Liver (tissue), 9 donors: ENCODE data around the gene KCTD16. TPM values are rescaled to one million over a fixed set of nuclear protein-coding genes. Genes with fewer than 3 reads are reported as not detected.

Experiments
- DNase-seq: peaks from one replicate; pipeline ENCODE4 v3.0.0-alpha.2; 2017; ENCODE audit warnings: low spot score
- H3K27ac ChIP-seq, 2 donors: one replicate each; pipeline ENCODE4 v1.7.0; 2013; ENCODE audit warnings: inconsistent platforms in 2 of 2, low read length in 2 of 2, control low read depth in 1 of 2, low read depth in 1 of 2, mild to moderate bottlenecking in 1 of 2
- H3K27me3 ChIP-seq, 4 donors: one replicate each; pipeline versions ENCODE4 v1.6.1 to v1.7.0; 2013; ENCODE audit warnings: low read length in 3 of 4, inconsistent platforms in 1 of 4, mild to moderate bottlenecking in 1 of 4, moderate library complexity in 1 of 4; ENCODE audit not compliant: control insufficient read depth in 4 of 4, insufficient read depth in 4 of 4
- H3K36me3 ChIP-seq, 4 donors: one replicate each; pipeline versions ENCODE4 v1.6.1 to v1.7.0; 2013; ENCODE audit warnings: low read length in 3 of 4, mild to moderate bottlenecking in 3 of 4, low read depth in 1 of 4, moderate library complexity in 1 of 4; ENCODE audit not compliant: control insufficient read depth in 4 of 4, insufficient read depth in 3 of 4
- H3K4me1 ChIP-seq, 4 donors: one replicate each; pipeline versions ENCODE4 v1.6.1 to v1.7.0; 2013; ENCODE audit warnings: low read length in 3 of 4, mild to moderate bottlenecking in 3 of 4, moderate library complexity in 1 of 4; ENCODE audit not compliant: control insufficient read depth in 4 of 4, insufficient read depth in 4 of 4
- H3K4me3 ChIP-seq, 3 donors: one replicate each; pipeline versions ENCODE4 v1.6.1 to v1.7.0; 2013; ENCODE audit warnings: low read length in 3 of 3, control low read depth in 1 of 3, low read depth in 1 of 3, mild to moderate bottlenecking in 1 of 3
- H3K9ac ChIP-seq, 2 donors: one replicate each; pipeline ENCODE4 v1.7.0; 2013; ENCODE audit warnings: low read length in 2 of 2, mild to moderate bottlenecking in 2 of 2, moderate library complexity in 2 of 2, control low read depth in 1 of 2, low read depth in 1 of 2
- H3K9me3 ChIP-seq, 4 donors: one replicate each; pipeline versions ENCODE4 v1.6.1 to v1.7.0; 2013; ENCODE audit warnings: low read length in 3 of 4; ENCODE audit not compliant: control insufficient read depth in 4 of 4
- ATF3 ChIP-seq: IDR thresholded peaks from 2 replicates; pipeline ENCODE4 v1.6.1; 2016; ENCODE audit warnings: antibody characterized with exemption
- CTCF ChIP-seq: fragments of 150-350 bp; IDR thresholded peaks from 2 replicates; pipeline ENCODE4 v1.5.1; 2017; ENCODE audit warnings: improper control_type of control experiment, low read depth, low read length; ENCODE audit not compliant: missing input control
- EGR1 ChIP-seq, 2 donors: IDR thresholded peaks; 2 replicates each; pipeline ENCODE4 v1.6.1; 2016 to 2018; ENCODE audit warnings: antibody characterized with exemption in 2 of 2, low read depth in 2 of 2
- FOXA1 ChIP-seq: IDR thresholded peaks from 2 replicates; pipeline ENCODE4 v1.6.1; 2016; ENCODE audit warnings: antibody characterized with exemption
- FOXA2 ChIP-seq: IDR thresholded peaks from 2 replicates; pipeline ENCODE4 v1.6.1; 2016; ENCODE audit warnings: antibody characterized with exemption
- HNF4G ChIP-seq: IDR thresholded peaks from 2 replicates; pipeline ENCODE4 v1.6.1; 2016; ENCODE audit warnings: antibody characterized with exemption
- MAX ChIP-seq: IDR thresholded peaks from 2 replicates; pipeline ENCODE4 v1.6.1; 2016; ENCODE audit warnings: antibody characterized with exemption
- REST ChIP-seq: IDR thresholded peaks from 2 replicates; pipeline ENCODE4 v1.6.1; 2016; ENCODE audit warnings: antibody characterized with exemption, mild to moderate bottlenecking
- RXRA ChIP-seq, 2 donors: IDR thresholded peaks; 2 replicates each; pipeline ENCODE4 v1.6.1; 2017 to 2018; ENCODE audit warnings: antibody characterized with exemption in 2 of 2, mild to moderate bottlenecking in 1 of 2
- SP1 ChIP-seq: IDR thresholded peaks from 2 replicates; pipeline ENCODE4 v1.6.1; 2018; ENCODE audit warnings: antibody characterized with exemption, mild to moderate bottlenecking
- TAF1 ChIP-seq: conservative IDR thresholded peaks from 2 replicates; pipeline ENCODE4 v1.6.1; 2016; ENCODE audit warnings: antibody characterized with exemption, mild to moderate bottlenecking
- YY1 ChIP-seq: IDR thresholded peaks from 2 replicates; pipeline ENCODE4 v1.6.1; 2016; ENCODE audit warnings: antibody characterized with exemption, mild to moderate bottlenecking
- ZBTB33 ChIP-seq: IDR thresholded peaks from 2 replicates; pipeline ENCODE4 v1.6.1; 2016; ENCODE audit warnings: antibody characterized with exemption
- WGBS: extraction: QIAGEN DNeasy Blood & Tissue Kit; methylation state at CpG from one replicate; pipeline ENCODE4 v1.1.7; 2013; 5-methylcytosine and 5-hydroxymethylcytosine counted together
- polyA plus RNA-seq, 2 donors: library from polyadenylated mRNA; stranded (reverse) in 1 of 2; unstranded in 1 of 2; fragments of 200-250 nt in 1 of 2; fragments of >200 nt in 1 of 2; fragmentation: Nextera tagmentation in 1 of 2; extraction: Ambion mirVana in 1 of 2; gene quantifications; one replicate each; pipeline versions ENCODE4 v1.2.1 to v1.2.3, GENCODE V29; 2013 to 2015
- total RNA-seq, 2 donors: library from RNA; depleted of rRNA; stranded (reverse); fragments of >200 nt; gene quantifications; one replicate each; pipeline ENCODE4 v1.2.3, GENCODE V29; 2014
- donor health status: healthy.
- donor health status: healthy.
- donor health status: healthy.
- donor health status: healthy.
- donor health status: healthy.

Gene KCTD16
- total and polyA plus RNA-seq, 4 donors, result under 0.01 to 0.05 (median 0.01) TPM; not detected in 1

- Histone ChIP-seq H3K9ac (no peak overlapping the region), H3K27me3 (no peaks in the 10 kb centered on the region), H3K36me3 (no peaks in the 10 kb centered on the region), H3K4me1 (no peaks in the 10 kb centered on the region), H3K27ac (no peak overlapping the region), H3K4me3 (no peak overlapping the region), H3K9me3 (no peaks in the 10 kb centered on the region)
- WGBS, result 82% methylated on average over 2 of the region's 2 CpGs
- TF ChIP-seq MAX (no peak), CTCF (no peak), TAF1 (no peak), FOXA2 (no peak)
- no peak for DNase-seq
These were observed 102.8 kb downstream of the KCTD16 start for GRCh38 chr5:144273232-144274027.

- Histone ChIP-seq H3K27ac (no peak overlapping the region), H3K9me3 (no peaks in the 10 kb centered on the region), H3K36me3 (no peaks in the 10 kb centered on the region), H3K9ac (no peak overlapping the region), H3K4me1 (no peaks in the 10 kb centered on the region), H3K27me3 (no peaks in the 10 kb centered on the region), H3K4me3 (no peak overlapping the region)
- WGBS, result 75% methylated on average over 5 of the region's 5 CpGs
- no peak for DNase-seq
- TF ChIP-seq ATF3, result no peak
These were observed 104.7 kb downstream of the KCTD16 start for GRCh38 chr5:144275329-144275728.

GRCh38 chr5:144276034-144276822 is 105.6 kb downstream of the KCTD16 start:
- no peak for DNase-seq
- no peaks in the 10 kb centered on the region for H3K27me3 ChIP-seq
- WGBS, result 86% methylated on average over 5 of the region's 5 CpGs

More at GRCh38 chr5:144276034-144276822, 105.6 kb downstream of the KCTD16 start:
- Histone ChIP-seq H3K36me3 (no peaks in the 10 kb centered on the region), H3K4me1 (no peaks in the 10 kb centered on the region), H3K4me3 (no peak overlapping the region), H3K9ac (no peak overlapping the region), H3K9me3 (no peaks in the 10 kb centered on the region), H3K27ac (no peak overlapping the region)
- no peak for TF ChIP-seq REST
- TF ChIP-seq FOXA1, result no peak
- no peak for TF ChIP-seq EGR1 (IDR thresholded peaks at IDR 0.05; ENCODE audit: low read depth in 2 of 2)
- no peak for TF ChIP-seq TAF1
- no peak for TF ChIP-seq ZBTB33
- no peak for TF ChIP-seq HNF4G
- no peak for TF ChIP-seq SP1
- TF ChIP-seq FOXA2, result no peak
- no peak for TF ChIP-seq CTCF
- TF ChIP-seq ATF3, result no peak
- no peak for TF ChIP-seq YY1
- no peak for TF ChIP-seq RXRA (IDR thresholded peaks at IDR 0.05)
